SK-N-SH treated with all-trans-retinoic acid at 6 μM for 48 hours (cell line): ENCODE data around the gene LPP.

Source experiments
- ATAC-seq: fragments of 200-7000 bp; cut with Tn5 transposase; 3 replicates; pipeline ENCODE4 v1.9.1; 2020; ENCODE audit warnings: mild to moderate bottlenecking, moderate library complexity
- ARNTL ChIP-seq: fragments of 450-650 bp; formaldehyde crosslinking; IDR thresholded peaks from 2 replicates; pipeline ENCODE4 v1.5.0; 2020; ENCODE audit warnings: low read depth, mild to moderate bottlenecking, moderate library complexity, borderline replicate concordance
- BACH2 ChIP-seq: fragments of 250-450 bp; sonication (Bioruptor Pico); IDR thresholded peaks from 2 replicates; pipeline ENCODE4 v1.9.0; 2021; ENCODE audit warnings: mild to moderate bottlenecking, borderline replicate concordance
- CREB5 ChIP-seq: fragments of 250-450 bp; sonication (Bioruptor Pico); IDR thresholded peaks from 2 replicates; pipeline ENCODE4 v1.5.1; 2020; ENCODE audit warnings: low read depth, mild to moderate bottlenecking, moderate library complexity
- CSDC2 ChIP-seq: fragments of 250-450 bp; sonication (Bioruptor Pico); IDR thresholded peaks from 2 replicates; pipeline ENCODE4 v1.5.0; 2020; ENCODE audit warnings: mild to moderate bottlenecking, moderate library complexity
- CSRNP3 ChIP-seq: fragments of 250-450 bp; sonication (Bioruptor Pico); IDR thresholded peaks from 2 replicates; pipeline ENCODE4 v1.5.1; 2021; ENCODE audit warnings: mild to moderate bottlenecking, moderate library complexity
- ESRRG ChIP-seq: fragments of 250-450 bp; sonication (Bioruptor Pico); IDR thresholded peaks from 2 replicates; pipeline ENCODE4 v1.6.1; 2021; ENCODE audit warnings: mild to moderate bottlenecking
- GLIS3 ChIP-seq: fragments of 250-450 bp; sonication (Bioruptor Pico); IDR thresholded peaks from 2 replicates; pipeline ENCODE4 v1.5.0; 2020; ENCODE audit warnings: mild to moderate bottlenecking, moderate library complexity
- ISL1 ChIP-seq: fragments of 250-450 bp; sonication (Bioruptor Pico); IDR thresholded peaks from 2 replicates; pipeline ENCODE4 v2.1.2; 2022; ENCODE audit warnings: mild to moderate bottlenecking, moderate library complexity
- OSR1 ChIP-seq: fragments of 250-450 bp; sonication (Bioruptor Pico); IDR thresholded peaks from 2 replicates; pipeline ENCODE4 v1.8.0; 2022; ENCODE audit warnings: moderate library complexity, mild to moderate bottlenecking, inconsistent platforms
- PATZ1 ChIP-seq: fragments of 250-450 bp; sonication (Bioruptor Pico); IDR thresholded peaks from 2 replicates; pipeline ENCODE4 v1.8.0; 2020; ENCODE audit warnings: mild to moderate bottlenecking, moderate library complexity, borderline replicate concordance
- POU6F1 ChIP-seq: fragments of 250-450 bp; sonication (Bioruptor Pico); IDR thresholded peaks from 2 replicates; pipeline ENCODE4 v1.8.0; 2021; ENCODE audit warnings: low read depth, mild to moderate bottlenecking, moderate library complexity, borderline replicate concordance
- PPARA ChIP-seq: fragments of 250-450 bp; sonication (Bioruptor Pico); IDR thresholded peaks from 2 replicates; pipeline ENCODE4 v1.5.0; 2020; ENCODE audit warnings: mild to moderate bottlenecking, borderline replicate concordance
- RARB ChIP-seq: fragments of 250-450 bp; sonication (Bioruptor Pico); IDR thresholded peaks from 2 replicates; pipeline ENCODE4 v1.8.0; 2021; ENCODE audit warnings: mild to moderate bottlenecking, moderate library complexity
- SNAI2 ChIP-seq: fragments of 250-450 bp; sonication (Bioruptor Pico); IDR thresholded peaks from 2 replicates; pipeline ENCODE4 v1.5.0; 2020; ENCODE audit warnings: mild to moderate bottlenecking, moderate library complexity
- TOX ChIP-seq: fragments of 250-450 bp; sonication (Bioruptor Pico); IDR thresholded peaks from 2 replicates; pipeline ENCODE4 v1.8.0; 2021; ENCODE audit warnings: mild to moderate bottlenecking, moderate library complexity, borderline replicate concordance
- ZC3H10 ChIP-seq: fragments of 250-450 bp; sonication (Bioruptor Pico); IDR thresholded peaks from 2 replicates; pipeline ENCODE4 v1.5.1; 2021; ENCODE audit warnings: mild to moderate bottlenecking, moderate library complexity
- ZFP3 ChIP-seq: fragments of 250-450 bp; sonication (Bioruptor Pico); IDR thresholded peaks from 2 replicates; pipeline ENCODE4 v1.5.0; 2020; ENCODE audit warnings: mild to moderate bottlenecking, moderate library complexity
- ZFP30 ChIP-seq: fragments of 450-650 bp; formaldehyde crosslinking; IDR thresholded peaks from 2 replicates; pipeline ENCODE4 v1.5.0; 2022; ENCODE audit warnings: mild to moderate bottlenecking, moderate library complexity
- ZNF565 ChIP-seq: fragments of 450-650 bp; formaldehyde crosslinking; conservative IDR thresholded peaks from 2 replicates; pipeline ENCODE4 v1.5.0; 2020; ENCODE audit warnings: low read depth, mild to moderate bottlenecking, moderate library complexity
- ZNF70 ChIP-seq: fragments of 450-650 bp; formaldehyde crosslinking; IDR thresholded peaks from 2 replicates; pipeline ENCODE4 v1.5.0; 2020; ENCODE audit warnings: mild to moderate bottlenecking, moderate library complexity
- ZNF8 ChIP-seq: fragments of 450-650 bp; formaldehyde crosslinking; IDR thresholded peaks from 2 replicates; pipeline ENCODE4 v1.5.0; 2020; ENCODE audit warnings: mild to moderate bottlenecking, moderate library complexity
- TF ChIP-seq, protein P1 (sequence below): fragments of 250-450 bp; sonication (Bioruptor Pico); IDR thresholded peaks from 2 replicates; pipeline ENCODE4 v1.5.0; 2020; ENCODE audit warnings: mild to moderate bottlenecking, moderate library complexity

The LPP gene

DNA sequence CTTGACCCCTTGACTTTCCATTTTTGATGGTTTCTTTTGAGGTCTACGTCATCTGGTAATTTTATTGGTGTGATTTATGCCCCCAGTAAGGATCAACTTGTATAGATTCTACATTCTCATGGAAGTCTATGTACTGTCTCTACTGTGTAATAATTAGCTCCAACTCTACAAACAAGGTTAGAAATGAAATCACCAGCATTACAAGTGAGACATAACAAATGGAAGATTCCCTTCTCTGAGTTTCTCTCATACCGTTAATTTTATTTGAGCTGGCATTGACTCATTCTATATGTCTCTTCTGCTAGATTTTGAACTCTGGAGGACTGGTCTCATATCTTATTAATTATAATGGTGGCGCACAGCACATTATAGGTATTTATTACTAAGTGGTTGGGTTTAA lies 138.9 kb downstream of the LPP start:
- TF ChIP-seq BACH2 (no peak), ZNF8 (no peak)
- TF ChIP-seq, all 23 proteins: peak for 0
- no peak for ATAC-seq

DNA sequence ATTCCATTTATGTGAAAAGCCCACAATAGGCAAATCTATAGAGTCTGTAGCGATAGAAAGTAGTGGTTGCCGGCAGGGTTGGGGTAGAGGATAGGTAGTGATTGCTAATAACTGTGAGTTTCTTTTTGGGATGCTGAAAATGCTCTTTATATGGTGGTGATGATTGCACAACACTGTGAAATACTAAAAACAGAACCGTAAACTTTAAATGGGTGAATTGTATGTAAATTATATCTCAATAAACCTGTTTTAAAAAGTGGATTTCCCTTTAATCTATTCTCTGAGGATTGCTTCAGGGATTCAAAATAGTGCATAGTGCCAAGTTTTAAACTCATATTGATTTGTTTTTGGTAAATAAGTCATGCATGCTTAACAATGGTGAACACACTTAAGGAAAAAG lies 140.2 kb downstream of the LPP start:
- no peak for TF ChIP-seq ZC3H10 (CRISPR knock-in tag)
- ATAC-seq, result no peak

GRCh38 chr3:188294823-188295487 lies 141.0 kb downstream of the LPP start:
- ATAC-seq, result peak; percentile 87
- TF ChIP-seq ZC3H10 (CRISPR knock-in tag) (peak; percentile 78), ZFP3 (CRISPR knock-in tag) (peak; percentile 67; the same call in 1 of the 2 replicates), ZFP30 (no peak), ISL1 (CRISPR knock-in tag) (peak; percentile 80), CSDC2 (CRISPR knock-in tag) (peak; percentile 76; the same call in 1 of the 2 replicates)

GRCh38 chr3:188295876-188296275 lies 141.9 kb downstream of the LPP start:
- TF ChIP-seq ZC3H10 (CRISPR knock-in tag), result no peak
- TF ChIP-seq TOX (CRISPR knock-in tag), result no peak
- TF ChIP-seq ISL1 (CRISPR knock-in tag), result no peak
- TF ChIP-seq ZNF565, result no peak
- TF ChIP-seq ESRRG (CRISPR knock-in tag), result no peak
- TF ChIP-seq SNAI2 (CRISPR knock-in tag), result no peak
- TF ChIP-seq PATZ1 (CRISPR knock-in tag), result no peak
- TF ChIP-seq CSDC2 (CRISPR knock-in tag), result no peak
- no peak for ATAC-seq

DNA sequence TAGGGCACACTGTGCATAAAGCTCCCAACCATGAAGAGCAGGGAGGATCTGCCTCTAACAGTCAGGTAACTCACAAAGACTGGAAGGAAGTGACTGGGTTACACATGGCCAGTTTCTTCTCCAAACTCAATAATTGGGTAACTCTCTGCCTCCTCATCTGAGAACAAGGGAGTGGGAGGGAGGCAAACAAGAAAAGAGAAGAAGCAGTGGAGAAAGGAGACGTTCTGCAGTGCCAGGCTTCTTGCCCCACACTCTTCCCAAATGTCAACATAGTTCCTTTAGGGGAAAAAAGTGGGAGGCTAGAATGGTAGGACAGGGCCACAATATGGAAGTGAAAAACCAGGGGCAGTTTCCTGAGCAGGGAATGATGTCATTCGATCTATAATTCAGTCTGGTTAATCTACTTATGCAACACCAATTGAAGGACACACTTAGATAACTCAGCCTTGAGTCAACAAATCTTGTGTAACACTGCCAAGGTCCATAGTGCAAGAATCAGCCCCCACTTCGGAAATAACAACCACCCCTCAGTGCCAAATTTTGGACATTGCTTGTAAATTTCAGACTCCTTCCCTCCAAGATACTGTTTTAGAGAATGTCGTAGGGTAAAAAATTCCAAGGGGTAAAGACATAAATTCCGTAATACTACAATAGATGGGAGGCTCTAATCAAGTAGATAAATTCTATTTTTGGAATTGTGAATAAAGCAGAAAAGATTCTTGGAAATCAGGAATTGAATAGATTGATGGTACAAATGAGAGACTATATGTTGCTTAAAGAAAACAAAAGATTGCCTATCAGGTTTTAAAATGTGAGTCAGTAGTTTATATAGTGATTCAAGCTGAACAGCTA lies 143.0 kb downstream of the LPP start:
- peak; percentile 7; the same call in 2 of the 3 replicates for ATAC-seq
- TF ChIP-seq PPARA (CRISPR knock-in tag), result no peak
- TF ChIP-seq ZFP3 (CRISPR knock-in tag), result peak; percentile 63; the same call in 1 of the 2 replicates
- 0 out of 2 replicates have a peak, but pooled peaks have one; percentile 39 for TF ChIP-seq SNAI2 (CRISPR knock-in tag)
- no peak for TF ChIP-seq ZC3H10 (CRISPR knock-in tag)
- peak; percentile 78 for TF ChIP-seq CREB5 (CRISPR knock-in tag)
- no peak for TF ChIP-seq ZNF70
- TF ChIP-seq TOX (CRISPR knock-in tag), result no peak
- no peak for TF ChIP-seq BACH2
- no peak for TF ChIP-seq CSRNP3 (CRISPR knock-in tag)
- TF ChIP-seq RARB (CRISPR knock-in tag), result no peak
- TF ChIP-seq OSR1 (CRISPR knock-in tag), result no peak
- TF ChIP-seq GLIS3 (CRISPR knock-in tag), result no peak
- TF ChIP-seq ZNF8, result no peak
- TF ChIP-seq ESRRG (CRISPR knock-in tag), result no peak
- TF ChIP-seq, protein P1, sequence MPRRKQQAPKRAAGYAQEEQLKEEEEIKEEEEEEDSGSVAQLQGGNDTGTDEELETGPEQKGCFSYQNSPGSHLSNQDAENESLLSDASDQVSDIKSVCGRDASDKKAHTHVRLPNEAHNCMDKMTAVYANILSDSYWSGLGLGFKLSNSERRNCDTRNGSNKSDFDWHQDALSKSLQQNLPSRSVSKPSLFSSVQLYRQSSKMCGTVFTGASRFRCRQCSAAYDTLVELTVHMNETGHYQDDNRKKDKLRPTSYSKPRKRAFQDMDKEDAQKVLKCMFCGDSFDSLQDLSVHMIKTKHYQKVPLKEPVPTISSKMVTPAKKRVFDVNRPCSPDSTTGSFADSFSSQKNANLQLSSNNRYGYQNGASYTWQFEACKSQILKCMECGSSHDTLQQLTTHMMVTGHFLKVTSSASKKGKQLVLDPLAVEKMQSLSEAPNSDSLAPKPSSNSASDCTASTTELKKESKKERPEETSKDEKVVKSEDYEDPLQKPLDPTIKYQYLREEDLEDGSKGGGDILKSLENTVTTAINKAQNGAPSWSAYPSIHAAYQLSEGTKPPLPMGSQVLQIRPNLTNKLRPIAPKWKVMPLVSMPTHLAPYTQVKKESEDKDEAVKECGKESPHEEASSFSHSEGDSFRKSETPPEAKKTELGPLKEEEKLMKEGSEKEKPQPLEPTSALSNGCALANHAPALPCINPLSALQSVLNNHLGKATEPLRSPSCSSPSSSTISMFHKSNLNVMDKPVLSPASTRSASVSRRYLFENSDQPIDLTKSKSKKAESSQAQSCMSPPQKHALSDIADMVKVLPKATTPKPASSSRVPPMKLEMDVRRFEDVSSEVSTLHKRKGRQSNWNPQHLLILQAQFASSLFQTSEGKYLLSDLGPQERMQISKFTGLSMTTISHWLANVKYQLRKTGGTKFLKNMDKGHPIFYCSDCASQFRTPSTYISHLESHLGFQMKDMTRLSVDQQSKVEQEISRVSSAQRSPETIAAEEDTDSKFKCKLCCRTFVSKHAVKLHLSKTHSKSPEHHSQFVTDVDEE (CRISPR knock-in tag), result no peak
- TF ChIP-seq ZNF565, result no peak
- TF ChIP-seq ISL1 (CRISPR knock-in tag), result peak; percentile 83
- TF ChIP-seq POU6F1, result peak; percentile 42; the same call in 1 of the 2 replicates
- no peak for TF ChIP-seq ZFP30
- no peak for TF ChIP-seq ARNTL (CRISPR knock-in tag)
